HCT116 (cell line): Measurements from ENCODE around the gene RPIA. TPM values are rescaled to one million over a fixed set of nuclear protein-coding genes. Genes with fewer than 3 reads are reported as not detected.
"Not testable (repeated sequence)": the region's sequence is repeated elsewhere in the genome, so short reads cannot be mapped to it uniquely, and the experiment has no call there.

Experiments
- ATAC-seq: fragments of 200-7000 bp; cut with Tn5 transposase; 2 replicates; pipeline ENCODE4 v1.9.1; 2020; ENCODE audit warnings: mild to moderate bottlenecking, moderate library complexity
- BruUV-seq: library from RNA; stranded (reverse); fragments of 400-500 nt; replicated peaks from 2 replicates; lab custom pipeline; 2021; lab: Mats Ljungman, UMichigan
- CTCF ChIA-PET: fragments of 300-600 bp; sonication (Branson Sonifier 250); formaldehyde crosslinking; loops from one replicate; lab custom pipeline; 2021; ENCODE audit warnings: antibody characterized with exemption; lab: Charles Lee
- POLR2A ChIA-PET: fragments of 300-600, 350-600 bp; sonication (Branson Sonifier 250); formaldehyde crosslinking; loops from one replicate; lab custom pipeline; 2021; ENCODE audit warnings: antibody characterized with exemption; lab: Charles Lee
- RAD21 ChIA-PET, 2 experiments: fragments of 300-600 bp; sonication (Branson Sonifier 250); formaldehyde crosslinking; loops; one replicate each; lab custom pipeline; 2023; ENCODE audit warnings: low total read pairs in 2 of 2; ENCODE audit not compliant: uncharacterized antibody in 2 of 2, unreplicated experiment in 2 of 2, low non-redundant PET in 1 of 2; lab: Charles Lee
- DNase-seq: peaks from one replicate; pipeline ENCODE4 v3.0.0-alpha.2; 2010; ENCODE audit warnings: low read depth, low spot score
- H2AFZ ChIP-seq: fragments of 200-600 bp; shearing (Covaris generic), sonication (generic); 2 replicates; pipeline ENCODE4 v1.6.1; 2017; ENCODE audit warnings: low read depth, mixed run types, mixed read lengths, antibody characterized with exemption, low read length; ENCODE audit not compliant: poor library complexity, severe bottlenecking
- H3K27ac ChIP-seq: 2 replicates; pipeline ENCODE4 v1.5.1; 2012; ENCODE audit warnings: low read depth, low read length
- H3K27me3 ChIP-seq: fragments of 200-600 bp; sonication (generic); 2 replicates; pipeline ENCODE4 v1.6.1; 2016; ENCODE audit warnings: mixed run types, low read length, mixed read lengths; ENCODE audit not compliant: insufficient read depth
- H3K36me3 ChIP-seq, 2 experiments: fragments of 200-500 bp in 1 of 2; fragments of 200-600 bp in 1 of 2; sonication (Bioruptor generic) in 1 of 2; sonication (generic) in 1 of 2; 2 replicates each; pipeline versions ENCODE4 v1.5.1 to v1.6.1; 2014 to 2016; ENCODE audit warnings: low read length in 2 of 2, inconsistent platforms in 1 of 2, mixed read lengths in 1 of 2, mixed run types in 1 of 2; ENCODE audit not compliant: insufficient read depth in 2 of 2, control insufficient read depth in 1 of 2
- H3K4me1 ChIP-seq, 2 experiments: fragments of 200-600 bp in 1 of 2; sonication (generic) in 1 of 2; 2 replicates each; pipeline versions ENCODE4 v1.5.1 to v1.6.1; 2012 to 2017; ENCODE audit warnings: low read length in 2 of 2, inconsistent platforms in 1 of 2, mild to moderate bottlenecking in 1 of 2, mixed read lengths in 1 of 2, mixed run types in 1 of 2, moderate library complexity in 1 of 2; ENCODE audit not compliant: insufficient read depth in 2 of 2, control insufficient read depth in 1 of 2
- H3K4me2 ChIP-seq: fragments of 200-600 bp; sonication (generic); 2 replicates; pipeline ENCODE4 v1.6.1; 2017; ENCODE audit warnings: mixed run types, low read length, mixed read lengths
- H3K4me3 ChIP-seq, 2 experiments: fragments of 200-600 bp in 1 of 2; sonication (generic) in 1 of 2; replicated peaks in 1 of 2; 2 replicates each; pipeline ENCODE4 v1.5.1; 2011 to 2016; ENCODE audit warnings: low read length in 2 of 2, control low read depth in 1 of 2, low read depth in 1 of 2, mild to moderate bottlenecking in 1 of 2, mixed read lengths in 1 of 2, mixed run types in 1 of 2
- H3K79me2 ChIP-seq: fragments of 200-600 bp; sonication (generic); 2 replicates; pipeline ENCODE4 v1.6.1; 2017; ENCODE audit warnings: mild to moderate bottlenecking, mixed run types, low read length, moderate library complexity, mixed read lengths; ENCODE audit not compliant: insufficient read depth
- H3K9ac ChIP-seq: fragments of 200-600 bp; sonication (generic); 2 replicates; pipeline ENCODE4 v1.6.1; 2016; ENCODE audit warnings: low read length, mixed read lengths
- H3K9me2 ChIP-seq: fragments of 200-600 bp; sonication (generic), shearing (Covaris generic); 2 replicates; pipeline ENCODE4 v1.6.1; 2017; ENCODE audit warnings: mixed run types, mild to moderate bottlenecking, moderate library complexity; ENCODE audit not compliant: insufficient read depth
- H3K9me3 ChIP-seq, 2 experiments: fragments of 200-500 bp in 1 of 2; fragments of 200-600 bp in 1 of 2; sonication (Bioruptor generic) in 1 of 2; sonication (generic) in 1 of 2; 2 replicates each; pipeline ENCODE4 v1.6.1; 2014 to 2017; ENCODE audit warnings: low read length in 2 of 2, mixed read lengths in 2 of 2, inconsistent platforms in 1 of 2, low read depth in 1 of 2, mild to moderate bottlenecking in 1 of 2, mixed run types in 1 of 2, moderate library complexity in 1 of 2; ENCODE audit not compliant: control insufficient read depth in 1 of 2, insufficient read depth in 1 of 2
- H4K20me1 ChIP-seq: fragments of 200-600 bp; sonication (generic), shearing (Covaris generic); 2 replicates; pipeline ENCODE4 v1.6.1; 2017; ENCODE audit warnings: mixed run types, mild to moderate bottlenecking, moderate library complexity; ENCODE audit not compliant: insufficient read depth
- RAD21 ChIP-seq: IDR thresholded peaks from 2 replicates; pipeline ENCODE4 v1.6.1; 2012; ENCODE audit warnings: low read depth, mild to moderate bottlenecking
- SP1 ChIP-seq: IDR thresholded peaks from 2 replicates; pipeline ENCODE4 v1.6.1; 2012; ENCODE audit warnings: low read depth
- ZBTB33 ChIP-seq: IDR thresholded peaks from 2 replicates; pipeline ENCODE4 v1.6.1; 2011; ENCODE audit warnings: mild to moderate bottlenecking, low read length, moderate library complexity; ENCODE audit not compliant: insufficient replicate concordance; ENCODE audit errors: extremely low read depth
- intact Hi-C: fragments of 100-400 bp; cut with micrococcal nuclease; formaldehyde crosslinking; loops from 2 replicates; pipeline ENCODE4 v1.10.0; 2022
- total RNA-seq: library from RNA; stranded (reverse); gene quantifications from one replicate; pipeline ENCODE4 v1.2.1, GENCODE V29; 2021; ENCODE audit not compliant: unreplicated experiment

Gene RPIA
- total RNA-seq, 1 experiment from 2014 or later: 43.3 TPM

GRCh38 chr2:88757025-88757424 lies 65.6 kb downstream of the RPIA start:
- intact Hi-C loops: no loop called here
- DNase-seq (no peak), ATAC-seq (no peak)
- no TSS peak for BruUV-seq
- H3K9me2 ChIP-seq: no peaks in the 10 kb centered on the region
- H4K20me1 ChIP-seq: no peaks in the 10 kb centered on the region
- H3K4me2 ChIP-seq: no peak overlapping the region
- H2AFZ ChIP-seq: no peak overlapping the region
- 0 out of 4 replicates have a peak, but pooled peaks cover 0 to 2% of the 10 kb centered on the region in 2 experiments for H3K36me3 ChIP-seq
- H3K4me1 ChIP-seq: no peaks in the 10 kb centered on the region
- H3K4me3 ChIP-seq: no peak overlapping the region
- no peaks in the 10 kb centered on the region for H3K9me3 ChIP-seq
- TF ChIP-seq SP1 (no peak), RAD21 (no peak), ZBTB33 (no peak)
- TF ChIP-seq, all 23 proteins: peak for 0
- Histone ChIP-seq H3K79me2 (no peaks in the 10 kb centered on the region), H3K27me3 (no peaks in the 10 kb centered on the region), H3K9ac (no peak overlapping the region), H3K27ac (no peak overlapping the region)
- ChIA-PET RAD21 (no interaction called here), CTCF (no interaction called here), POLR2A (no interaction called here)

GRCh38 chr2:88758702-88759101 lies 67.2 kb downstream of the RPIA start:
- H3K4me3 ChIP-seq, H3K9me3 ChIP-seq, intact Hi-C loops, H3K9ac ChIP-seq, H3K27ac ChIP-seq, H2AFZ ChIP-seq, H3K4me1 ChIP-seq, POLR2A ChIA-PET, H3K4me2 ChIP-seq, CTCF ChIA-PET, H4K20me1 ChIP-seq, BruUV-seq, H3K9me2 ChIP-seq, H3K79me2 ChIP-seq, DNase-seq, H3K27me3 ChIP-seq, H3K36me3 ChIP-seq, RAD21 ChIA-PET, ATAC-seq: not testable (repeated sequence)
